WI38 (cell line): ENCODE data around the gene APOM.

Experiments
- H3K4me3 ChIP-seq: 2 replicates; pipeline ENCODE4 v1.5.1; 2011; ENCODE audit warnings: low read depth, mild to moderate bottlenecking, control low read depth, low read length
- CTCF ChIP-seq: IDR thresholded peaks from 2 replicates; pipeline ENCODE4 v1.5.1; 2012; ENCODE audit warnings: low read depth, mild to moderate bottlenecking, control low read depth, low read length

APOM gene

DNA sequence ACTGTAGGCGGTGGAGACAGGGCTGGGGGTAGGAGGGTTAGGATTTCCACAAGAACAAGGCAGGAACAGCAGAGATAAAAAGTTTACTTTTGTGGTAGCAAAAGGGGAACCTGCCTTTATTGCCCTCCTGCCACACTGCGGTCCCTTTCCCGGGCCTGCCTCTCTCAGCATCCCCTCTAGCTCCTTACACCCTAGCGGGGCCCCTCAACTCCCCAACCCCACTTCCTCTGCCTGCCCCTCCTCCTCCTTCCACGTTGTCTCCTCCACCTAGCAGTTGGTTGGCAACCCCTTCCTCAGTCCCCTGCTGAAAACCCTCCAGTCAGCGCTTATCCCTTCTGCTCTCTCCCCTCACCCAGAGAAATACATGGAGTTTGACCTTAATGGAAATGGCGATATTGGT, 39.9 kb upstream of the APOM start:
- no peak for TF ChIP-seq CTCF
- H3K4me3 ChIP-seq: no peak overlapping the region

DNA sequence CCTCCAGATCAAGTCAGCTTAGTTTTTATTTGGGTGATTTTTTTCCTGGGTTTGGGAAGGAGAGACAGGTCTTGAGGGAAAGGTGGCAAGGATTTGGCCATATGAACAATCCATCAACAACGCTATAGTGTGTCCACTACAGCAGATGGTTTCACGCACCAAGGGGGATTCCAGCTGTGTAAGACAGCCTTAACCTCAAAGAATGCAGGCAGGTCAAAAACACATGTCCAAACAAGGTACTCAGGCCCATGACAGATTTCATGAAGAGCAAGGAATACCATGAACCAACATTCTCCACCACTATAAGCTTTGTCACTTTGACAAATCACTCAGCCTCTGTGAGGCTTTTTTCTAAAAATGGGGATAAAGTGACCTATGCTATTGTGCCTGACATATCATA, 38.7 kb upstream of the APOM start:
- H3K4me3 ChIP-seq: no peak overlapping the region
- no peak for TF ChIP-seq CTCF

GRCh38 chr6:31619805-31620585, 35.7 kb upstream of the APOM start:
- peak overlapping the region; percentile 96 for H3K4me3 ChIP-seq

DNA sequence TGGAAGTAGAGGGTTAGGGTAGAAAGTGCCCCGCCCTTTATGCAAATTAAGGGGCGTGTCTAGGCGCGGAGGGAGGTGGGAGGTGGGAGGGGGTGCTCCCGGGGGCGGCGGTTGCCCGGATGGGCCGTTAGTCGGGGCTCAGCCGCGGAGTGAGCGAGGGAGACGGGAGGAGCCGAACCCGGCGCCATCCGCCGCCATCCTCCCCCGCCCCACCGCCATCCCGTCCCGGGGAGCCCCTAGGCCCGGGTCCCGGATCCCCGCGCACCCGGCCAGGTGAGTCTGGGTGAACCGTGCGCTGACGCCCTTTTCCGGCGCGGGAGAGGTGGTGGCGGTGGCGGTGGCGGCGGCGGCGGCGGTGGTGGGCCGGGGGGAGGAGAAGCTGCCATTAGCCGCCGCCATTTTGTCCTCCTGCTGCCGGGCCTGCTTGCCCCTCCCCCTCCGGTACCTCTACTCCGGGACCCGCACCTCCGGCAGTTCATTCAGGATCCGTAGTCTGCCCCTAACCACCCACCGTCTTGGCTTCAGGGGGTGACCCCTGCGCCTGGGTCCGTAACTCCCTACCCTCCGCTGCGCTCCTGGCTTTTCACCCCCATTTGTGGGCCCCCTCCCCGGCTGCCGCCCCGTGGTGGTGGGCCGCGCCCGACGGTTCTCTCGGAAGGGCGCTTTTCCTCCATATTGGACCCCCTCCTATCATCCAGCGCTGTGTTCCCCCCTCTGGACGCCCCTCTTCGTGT, 34.9 kb upstream of the APOM start, which contains the start of gene PRRC2A:
TSS of gene PRRC2A (plus strand) at position 130 of the 734 bp plus-strand sequence. CDS start 2,075 bp downstream, outside the sequence.
- peak within 1 kb of the TSS; percentile 96 for H3K4me3 ChIP-seq
- no peak for TF ChIP-seq CTCF

More at GRCh38 chr6:31619805-31620585, 35.7 kb upstream of the APOM start:
- TF ChIP-seq CTCF: no peak

GRCh38 chr6:31621320-31621939, 34.3 kb upstream of the APOM start:
- H3K4me3 ChIP-seq: peak overlapping the region; percentile 96
- TF ChIP-seq CTCF: no peak

GRCh38 chr6:31621991-31622390, 33.7 kb upstream of the APOM start:
- peak overlapping the region; percentile 96 for H3K4me3 ChIP-seq
- TF ChIP-seq CTCF: no peak
